AML-193 (cell line): ENCODE measurements around the gene TOM1L2.

Experiments
- DNase-seq, 2 experiments: peaks; one replicate each; lab custom pipeline; 2025; lab: John Stamatoyannopoulos, UW

Gene TOM1L2

DNA sequence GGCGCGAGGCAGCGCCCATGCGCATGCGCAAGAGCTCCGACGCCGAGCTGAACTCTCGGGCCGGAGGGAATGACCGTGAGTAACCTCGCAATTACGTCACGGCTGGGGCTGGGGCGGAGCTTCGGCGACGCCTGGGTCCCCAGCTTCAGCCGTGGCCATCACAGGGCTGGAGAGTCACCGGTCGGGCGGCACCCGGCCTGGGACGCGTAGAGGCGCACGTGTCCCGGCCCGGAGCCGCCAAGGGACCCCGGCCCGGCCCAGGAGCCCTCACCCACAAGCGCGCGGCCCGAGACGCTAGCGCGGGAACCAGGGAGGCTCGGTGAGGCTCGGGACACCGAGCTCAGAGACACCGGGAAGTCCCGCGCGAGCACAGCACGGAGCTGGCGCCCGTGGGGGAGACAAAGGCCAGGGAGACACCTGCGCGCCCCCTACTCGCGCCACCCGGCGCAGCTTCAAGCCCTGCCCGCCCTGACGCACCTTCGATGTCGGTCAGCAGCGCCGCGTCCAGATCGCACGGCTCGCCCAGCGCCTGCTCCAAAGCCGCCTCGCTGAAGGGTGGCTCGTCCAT lies 135.9 kb downstream of the TOM1L2 start:
- DNase-seq: peak; percentile 56 to 66

DNA sequence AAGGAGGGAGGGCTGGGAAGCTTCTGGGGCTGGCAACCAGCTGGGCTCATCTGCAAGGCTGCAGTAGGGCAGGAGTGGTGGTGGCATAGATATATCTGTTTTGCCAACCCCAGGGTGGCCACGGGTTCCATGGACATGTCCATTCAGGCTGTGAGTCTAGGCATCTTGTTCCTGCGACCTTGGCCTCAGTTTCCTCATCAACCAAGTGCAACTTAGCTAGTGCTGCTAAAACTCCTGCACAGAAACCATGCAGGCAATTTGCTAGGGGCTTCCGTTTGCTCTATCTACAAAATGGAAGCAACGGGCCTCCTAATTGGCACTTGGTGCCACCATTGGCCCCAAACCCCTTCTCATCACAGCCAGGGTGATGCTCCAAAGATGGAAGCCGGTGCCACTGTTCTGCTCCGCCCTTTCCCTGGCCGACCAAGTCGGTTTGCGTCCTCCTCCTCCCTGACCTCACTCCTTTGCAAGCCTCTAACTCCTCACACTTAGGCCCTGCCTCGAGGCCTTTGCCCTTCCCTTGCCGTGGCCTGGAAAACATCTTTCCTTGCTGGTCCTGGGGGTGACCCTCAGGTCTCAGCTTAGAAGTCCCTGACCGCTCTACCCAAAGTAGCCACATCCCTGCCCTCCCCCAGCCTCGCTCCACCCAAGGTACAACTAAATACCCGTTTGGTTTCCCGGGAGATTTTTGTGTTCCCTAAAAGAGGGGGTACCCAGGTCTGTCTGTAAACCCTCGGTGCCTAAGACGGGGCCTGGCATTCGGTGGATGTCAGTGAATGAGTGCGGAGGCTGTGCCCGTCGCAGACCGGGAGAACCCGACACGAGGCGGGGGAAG lies 136.6 kb downstream of the TOM1L2 start:
- no peak for DNase-seq

DNA sequence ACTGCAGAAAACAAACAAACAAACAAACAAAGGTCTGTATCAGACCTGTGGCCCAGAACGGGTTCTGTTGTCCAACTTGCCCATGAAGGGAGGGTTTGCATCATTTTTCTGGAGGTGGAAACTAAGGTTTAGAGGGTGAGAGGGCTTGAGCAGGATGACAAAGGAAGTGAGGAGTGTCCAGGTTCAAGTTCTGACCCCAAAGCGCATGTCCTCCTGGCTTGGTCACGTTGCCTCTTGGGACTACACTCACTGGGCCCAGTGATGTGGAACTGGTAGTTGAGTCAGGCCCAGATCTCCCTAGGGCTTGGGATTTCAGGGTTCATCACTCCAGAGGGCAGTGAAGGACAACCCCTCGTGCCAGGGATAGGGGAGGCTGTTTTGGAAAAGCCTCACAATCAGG lies 137.2 kb downstream of the TOM1L2 start:
- no peak for DNase-seq

DNA sequence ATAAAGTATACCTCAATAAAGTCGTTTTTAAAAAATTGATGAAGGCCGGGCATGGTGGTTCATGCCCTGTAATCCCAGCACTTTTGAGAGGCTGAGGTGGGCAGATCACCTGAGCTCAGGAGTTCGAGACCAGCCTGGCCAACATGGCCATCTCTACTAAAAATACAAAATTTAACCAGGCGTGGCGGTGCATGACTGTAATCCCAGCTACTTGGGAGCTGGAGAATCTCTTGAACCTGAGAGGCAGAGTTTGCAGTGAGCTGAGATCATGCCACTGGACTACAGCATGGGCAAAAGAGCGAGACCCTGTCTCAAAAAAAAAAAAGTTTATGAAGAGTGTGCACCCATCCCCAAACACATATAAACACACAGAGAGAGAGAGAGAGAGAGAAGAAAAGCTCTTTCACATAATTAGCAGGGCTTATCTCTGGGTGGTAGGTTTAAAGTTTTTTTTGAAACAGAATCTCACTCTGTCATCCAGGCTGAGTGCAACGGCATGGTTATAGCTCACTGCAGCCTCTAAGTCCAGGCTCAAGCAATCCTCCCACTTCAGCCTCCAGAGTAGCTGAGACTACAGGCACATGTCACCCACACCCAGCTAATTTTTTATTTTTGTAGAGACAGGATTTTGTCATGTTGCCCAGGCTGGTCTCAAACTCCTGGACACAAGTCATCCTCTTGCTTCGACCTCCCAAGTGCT lies 138.4 kb downstream of the TOM1L2 start:
- DNase-seq: no peak

DNA sequence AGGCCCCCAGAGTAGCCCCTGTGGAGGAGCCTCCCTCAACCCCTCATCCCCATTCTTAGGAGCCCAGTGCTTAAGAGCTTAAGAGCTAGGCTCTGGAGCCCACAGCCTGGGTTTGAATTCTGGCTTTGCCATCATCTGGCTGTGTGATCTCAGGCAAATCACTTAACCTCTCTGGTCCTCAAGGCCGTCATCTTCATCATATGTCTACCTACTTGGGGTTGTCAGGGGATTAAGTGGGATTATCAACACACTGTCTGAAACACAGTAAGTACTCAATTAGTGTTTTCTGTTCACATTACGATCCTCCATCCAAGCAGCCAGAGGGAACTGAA lies 140.2 kb downstream of the TOM1L2 start:
- no peak for DNase-seq

DNA sequence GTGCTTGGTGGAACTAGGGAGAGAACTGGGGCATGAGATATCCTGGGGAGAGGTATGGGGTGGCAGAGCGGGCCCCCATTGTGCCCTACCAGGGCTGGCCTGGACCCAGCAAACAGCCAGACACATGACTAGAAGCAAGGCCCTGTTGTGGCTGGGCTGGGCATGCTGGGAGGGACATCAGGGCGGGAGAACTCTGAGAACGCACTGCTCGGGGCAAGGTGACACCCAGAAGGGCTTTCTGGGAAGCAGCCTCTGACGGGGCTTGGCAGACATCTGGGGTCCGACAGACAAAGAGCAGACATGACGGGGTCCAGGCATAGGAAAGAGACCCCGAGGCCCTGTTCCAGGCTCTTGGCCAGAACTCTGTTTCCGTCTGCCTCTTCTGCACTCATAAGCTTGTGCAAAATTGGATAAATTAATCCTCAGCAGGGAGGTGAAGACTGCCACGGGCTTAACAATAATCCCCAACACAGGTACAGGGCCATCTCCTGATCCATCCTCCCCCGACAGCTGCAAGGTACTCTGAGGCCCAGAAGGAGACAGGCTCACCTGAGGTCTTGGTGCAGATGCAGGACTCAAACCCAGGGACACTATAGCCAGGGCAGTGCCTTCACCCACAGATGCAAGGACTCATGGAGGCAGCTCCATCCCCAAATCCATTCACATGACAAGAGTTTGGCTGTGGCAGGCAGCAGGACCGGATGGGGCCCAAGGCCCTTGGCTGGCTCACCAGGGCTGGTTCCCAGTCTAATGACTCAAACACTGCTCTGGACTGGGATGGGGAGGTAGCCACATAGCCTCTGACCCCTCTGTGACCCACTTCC lies 140.8 kb downstream of the TOM1L2 start:
- no peak for DNase-seq

DNA sequence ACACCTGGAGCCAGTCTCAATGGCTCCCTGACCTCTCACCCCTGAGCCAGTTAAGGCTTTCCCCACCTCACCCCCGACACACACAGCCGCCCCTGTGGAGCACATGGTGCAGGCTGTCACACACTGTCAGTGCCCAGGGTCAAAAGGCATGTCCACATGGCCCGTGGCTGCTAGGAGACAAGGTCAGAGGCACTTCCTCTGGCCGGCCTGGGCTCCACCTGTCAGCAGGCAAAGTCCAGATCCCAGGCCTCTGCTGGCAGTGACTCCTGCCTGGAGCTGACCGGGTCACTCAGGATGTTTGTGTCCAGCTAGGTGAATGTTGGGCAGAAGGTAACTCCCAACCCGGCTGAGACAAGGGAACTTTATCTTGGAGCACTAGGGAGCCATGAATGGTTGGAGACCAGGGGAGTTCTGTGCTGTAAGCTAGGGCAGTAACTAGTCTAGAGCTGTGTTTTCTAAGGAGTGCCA lies 141.4 kb downstream of the TOM1L2 start:
- no peak for DNase-seq

DNA sequence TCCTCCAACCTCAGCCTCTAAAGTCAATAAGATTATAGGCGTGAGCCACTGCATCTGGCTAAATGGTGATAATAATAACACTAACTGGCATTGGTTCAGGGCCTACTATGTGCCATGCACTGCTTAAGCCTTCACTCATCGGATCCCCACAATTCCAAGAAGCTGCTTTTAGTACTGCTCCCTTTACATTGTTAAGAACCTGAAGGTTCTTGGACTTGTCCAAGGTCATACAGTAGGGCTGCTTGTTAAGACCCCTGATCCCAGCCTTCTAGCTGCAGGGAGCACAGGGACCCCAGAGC lies 142.0 kb downstream of the TOM1L2 start:
- no peak for DNase-seq

DNA sequence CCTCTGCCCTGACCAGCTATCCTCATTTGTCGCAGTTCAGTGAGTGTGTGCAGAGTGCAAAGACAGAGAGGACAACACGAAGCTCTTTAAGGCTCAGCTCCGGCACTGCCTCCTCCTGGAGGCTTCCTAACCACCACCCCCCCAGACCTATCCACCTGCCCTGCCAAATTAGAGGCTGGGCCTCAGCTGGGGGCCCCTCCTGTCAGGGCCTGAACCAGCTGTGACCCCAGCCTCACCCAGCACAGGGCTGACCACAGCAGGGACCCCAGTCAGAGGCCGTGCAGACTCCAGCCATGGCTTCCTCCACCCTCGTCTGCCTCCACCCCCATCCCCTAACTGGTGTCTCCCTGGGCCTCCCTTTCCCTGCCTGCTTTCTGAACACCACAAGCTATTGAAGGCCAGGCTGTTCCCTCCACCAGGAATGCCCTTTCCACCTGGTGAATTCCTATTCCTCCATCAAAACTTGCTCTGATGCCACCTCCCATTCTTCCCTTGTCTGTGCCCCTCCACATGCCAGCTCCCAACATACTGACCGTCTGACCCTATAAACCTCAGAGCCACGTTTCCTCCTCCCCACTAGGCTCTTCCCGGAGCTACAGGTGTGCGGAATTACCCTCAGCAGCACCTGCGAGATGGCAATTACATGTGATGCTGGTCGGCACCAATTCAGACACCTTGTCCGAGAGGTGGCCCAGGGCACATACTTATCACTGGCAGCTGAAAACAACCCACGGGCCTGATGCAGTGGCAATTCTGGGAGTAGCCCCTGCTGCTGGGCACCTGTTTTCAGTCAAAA lies 144.2 kb downstream of the TOM1L2 start:
- no peak for DNase-seq

DNA sequence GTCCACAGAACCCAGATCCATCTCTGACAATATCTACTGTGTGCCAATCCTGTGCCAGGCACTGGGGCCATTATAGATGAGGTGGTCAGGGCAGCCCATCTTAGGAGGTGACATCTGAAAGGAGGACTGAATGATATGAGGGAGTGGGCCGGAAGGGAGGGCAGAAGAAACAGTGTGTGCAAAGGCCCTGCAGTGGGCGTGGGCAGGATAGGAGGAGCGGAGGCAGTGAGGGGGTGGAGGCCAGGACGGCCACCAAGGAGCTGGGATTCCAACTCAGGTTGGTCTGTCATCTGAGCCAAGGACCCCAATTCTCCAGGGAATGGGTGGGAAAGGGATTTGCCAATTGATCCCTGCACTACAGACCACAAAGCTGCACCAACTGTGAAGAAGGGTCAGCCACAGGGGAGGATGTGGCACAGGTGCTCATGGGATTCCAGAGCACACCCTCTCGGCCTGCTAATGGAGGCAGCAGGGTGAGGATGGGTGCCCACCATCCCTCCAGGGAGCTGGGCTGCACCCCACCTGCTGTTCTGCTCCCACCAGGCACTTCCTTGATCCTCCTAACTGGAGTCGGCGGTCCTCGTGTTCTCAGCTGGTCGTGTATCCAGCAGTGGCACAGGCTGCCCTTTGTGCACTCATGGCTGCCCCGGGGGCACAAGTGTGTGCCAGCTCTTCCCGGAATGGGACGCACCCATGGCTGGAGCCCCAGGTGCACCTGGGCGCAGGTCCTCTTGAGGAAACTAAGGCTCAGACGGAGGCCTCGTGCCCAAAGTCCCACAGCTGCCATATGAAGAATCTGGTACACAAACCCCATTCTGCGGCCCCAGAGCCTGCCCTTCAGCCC lies 145.0 kb downstream of the TOM1L2 start:
- no peak for DNase-seq

DNA sequence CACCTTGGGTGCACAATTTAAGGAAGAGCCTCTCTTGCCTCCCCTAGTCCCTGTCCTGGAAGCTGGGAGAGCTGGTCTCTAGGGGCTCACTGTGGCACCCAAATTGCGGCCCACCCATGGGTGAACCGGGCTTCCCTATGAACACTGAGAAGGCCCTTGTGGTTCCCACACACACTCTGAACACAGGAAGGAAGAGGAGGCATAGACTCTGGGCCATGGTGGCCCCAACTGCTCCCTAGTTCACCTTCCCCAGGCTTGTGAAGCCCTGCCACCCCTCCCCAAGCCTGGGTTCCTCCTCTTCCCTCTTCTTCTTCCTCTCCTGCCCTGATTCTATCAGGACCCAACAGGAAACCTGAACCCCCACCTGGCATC lies 145.9 kb downstream of the TOM1L2 start:
- no peak for DNase-seq

DNA sequence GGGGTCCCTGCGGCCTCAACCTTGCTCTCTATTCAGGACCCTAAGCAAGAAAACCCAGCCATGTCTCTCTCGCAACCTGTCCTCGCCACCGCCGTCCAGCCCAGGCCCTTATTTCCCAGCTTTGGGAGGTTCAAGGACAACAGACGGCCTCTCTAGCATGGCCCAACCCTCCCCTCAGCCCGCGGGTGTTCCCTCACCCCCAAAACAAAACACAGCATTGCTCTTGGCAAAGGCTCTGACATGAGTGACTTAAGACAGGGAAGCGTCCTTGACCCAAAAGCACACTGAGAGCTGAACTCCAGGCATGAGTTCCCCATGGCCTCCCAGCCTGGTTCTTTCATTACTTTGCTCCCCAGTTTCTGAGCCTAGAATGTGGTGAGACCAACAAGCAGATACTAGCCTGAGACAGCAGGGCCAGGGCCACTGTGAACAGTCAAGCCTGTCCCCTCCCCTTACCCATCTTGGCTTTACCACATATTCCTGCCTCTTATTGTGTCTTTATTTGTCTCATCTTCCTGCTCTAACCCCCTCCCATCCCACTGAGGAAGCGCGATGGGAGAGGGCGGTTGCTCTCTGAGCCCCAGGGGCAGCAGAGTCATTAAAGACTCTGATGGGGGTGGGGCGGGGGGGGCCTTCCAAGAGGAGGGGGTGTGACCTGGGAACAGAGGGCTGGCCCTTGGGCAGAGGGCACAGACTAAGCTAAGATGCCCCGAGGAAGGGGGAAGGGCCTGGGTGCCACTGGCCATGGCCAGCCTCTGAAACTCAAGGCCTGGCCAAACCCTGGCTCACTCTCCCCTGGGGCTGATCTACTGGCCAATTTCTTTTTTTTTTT lies 147.2 kb downstream of the TOM1L2 start:
- no peak for DNase-seq

DNA sequence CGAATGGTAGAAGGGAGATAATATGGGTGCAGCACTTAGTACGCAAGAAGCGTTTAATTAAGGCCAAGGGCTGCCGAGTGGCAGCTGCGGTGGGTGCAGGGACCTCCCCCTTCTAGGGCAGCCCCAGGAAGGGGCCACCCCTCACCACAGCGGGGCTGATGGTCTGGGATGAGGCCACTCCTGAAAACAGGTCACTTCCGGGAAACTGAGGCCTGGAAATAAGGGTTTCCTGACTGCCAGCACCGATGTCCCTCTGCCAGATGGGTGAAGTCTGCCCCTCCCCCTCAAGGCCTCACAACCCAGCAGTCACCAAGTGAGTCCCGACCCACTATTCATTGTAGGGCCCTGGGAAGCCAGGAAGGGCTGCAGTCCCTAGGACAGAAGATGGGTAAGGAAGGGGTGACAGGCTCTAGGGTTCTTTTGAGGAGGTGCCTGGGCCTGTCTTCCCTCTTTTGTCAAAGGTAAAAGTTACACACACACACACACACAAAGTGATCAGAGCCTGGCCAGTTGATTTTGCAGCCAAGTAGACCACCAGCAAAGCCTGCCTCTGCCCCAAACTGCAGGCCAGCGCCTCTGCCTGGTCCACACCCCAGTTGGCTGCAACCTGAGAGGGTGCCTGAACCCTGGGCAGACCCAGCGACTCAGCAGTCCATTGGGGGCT lies 147.9 kb downstream of the TOM1L2 start:
- DNase-seq: no peak

DNA sequence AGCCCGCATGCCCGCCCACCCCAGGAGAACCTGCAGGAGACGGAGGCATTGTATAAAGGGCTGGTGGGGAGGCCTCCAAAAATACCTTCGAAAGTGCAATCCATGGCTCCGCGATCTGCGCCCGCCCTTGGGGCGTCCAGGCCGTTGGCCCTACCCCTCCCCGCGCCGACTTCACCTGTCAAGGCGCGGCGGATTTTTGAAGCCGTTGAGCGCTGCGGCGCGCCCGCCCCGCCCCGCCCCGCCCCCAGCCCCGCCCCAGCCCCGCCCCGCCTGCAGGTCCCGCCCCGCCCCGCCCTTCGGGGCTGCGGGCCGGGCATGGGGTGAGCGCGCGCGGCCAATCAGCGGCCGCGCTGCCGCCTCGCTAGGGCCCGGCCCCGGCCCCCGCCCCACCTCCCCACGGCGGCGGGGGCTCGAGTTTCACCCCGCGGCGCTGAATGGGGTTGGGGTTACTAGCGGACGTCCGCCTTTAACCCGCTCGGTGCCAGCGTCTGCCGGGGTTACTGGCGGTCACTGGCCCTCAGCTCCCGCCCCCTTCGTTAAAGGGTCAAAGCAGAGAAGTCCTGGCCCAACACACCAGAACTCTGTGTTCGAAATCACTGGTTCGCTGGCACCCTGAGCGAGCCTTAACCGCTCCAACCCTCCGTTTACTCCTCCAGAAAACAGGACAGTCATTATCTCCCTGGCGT lies 148.6 kb downstream of the TOM1L2 start:
- peak; percentile 30 to 50 for DNase-seq

DNA sequence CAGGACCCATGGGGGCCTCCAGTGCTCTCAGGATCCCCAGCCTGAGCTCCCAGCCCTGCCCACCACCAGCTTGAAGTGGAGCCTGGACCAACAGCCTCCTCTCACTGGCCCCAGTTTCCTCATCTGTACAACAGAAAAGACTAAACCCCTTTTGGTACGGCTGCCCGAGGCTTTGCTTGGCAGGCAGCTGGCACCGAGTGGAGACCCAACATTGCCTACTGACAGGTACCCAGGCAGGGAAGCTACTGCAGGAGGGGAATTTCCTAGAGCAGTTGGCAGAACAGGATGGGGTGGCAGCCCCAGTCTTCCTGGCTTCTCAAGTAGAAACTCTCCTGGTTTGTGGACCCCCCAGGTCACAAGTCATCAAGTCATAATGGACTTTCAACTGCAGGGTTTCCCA lies 149.6 kb downstream of the TOM1L2 start:
- no peak for DNase-seq

DNA sequence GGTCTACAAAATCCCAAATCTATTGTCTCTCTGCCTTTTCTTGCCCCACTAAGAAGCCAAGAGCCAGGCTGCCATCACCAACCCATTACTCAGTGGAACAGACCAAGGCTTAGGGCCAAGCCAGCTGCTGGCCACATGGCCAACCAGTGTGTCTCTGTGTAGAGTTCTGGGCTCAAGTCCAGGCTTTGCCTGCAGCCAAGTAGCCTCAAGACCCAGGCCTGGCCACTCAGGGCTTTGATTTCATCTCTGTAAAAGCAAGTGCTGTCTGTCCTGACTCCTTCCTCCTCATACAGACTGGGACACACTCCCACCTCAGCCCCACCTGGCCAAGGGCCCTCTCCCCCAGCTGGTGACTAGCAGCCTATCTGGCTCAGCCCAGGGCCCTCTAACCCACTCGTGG lies 150.0 kb downstream of the TOM1L2 start:
- no peak for DNase-seq

DNA sequence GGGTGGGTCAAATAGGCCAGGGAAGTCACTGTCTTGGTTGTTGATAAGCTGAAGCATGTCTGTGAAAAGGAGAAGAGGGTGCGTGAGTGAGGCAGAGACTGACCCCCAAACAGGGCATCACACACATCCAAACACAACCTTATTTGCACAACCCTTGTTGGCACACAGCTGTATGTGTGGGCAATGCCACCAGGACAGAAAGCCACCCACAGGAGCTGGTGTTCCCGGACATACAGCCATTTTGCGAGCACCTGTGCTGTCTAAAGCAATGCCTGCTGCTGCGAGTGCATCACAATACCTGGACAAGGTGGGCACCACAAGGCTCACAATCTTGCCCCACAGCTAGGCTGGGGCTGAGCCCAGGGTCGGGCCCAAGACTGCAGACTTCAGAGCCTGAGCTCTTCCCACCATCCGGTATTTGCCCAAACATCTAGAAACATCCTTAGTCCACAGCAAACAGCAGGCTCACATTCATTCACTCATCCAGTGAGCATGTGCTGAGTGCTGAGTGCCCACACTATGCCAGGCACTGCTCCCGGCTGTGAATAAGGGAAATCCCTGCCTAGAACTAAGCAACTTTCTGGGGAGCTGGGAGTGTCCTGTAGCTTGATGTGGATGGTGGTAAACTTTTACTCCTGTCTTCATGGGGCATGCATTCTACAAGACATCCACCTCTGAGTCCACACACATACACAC lies 151.6 kb downstream of the TOM1L2 start:
- DNase-seq: no peak

DNA sequence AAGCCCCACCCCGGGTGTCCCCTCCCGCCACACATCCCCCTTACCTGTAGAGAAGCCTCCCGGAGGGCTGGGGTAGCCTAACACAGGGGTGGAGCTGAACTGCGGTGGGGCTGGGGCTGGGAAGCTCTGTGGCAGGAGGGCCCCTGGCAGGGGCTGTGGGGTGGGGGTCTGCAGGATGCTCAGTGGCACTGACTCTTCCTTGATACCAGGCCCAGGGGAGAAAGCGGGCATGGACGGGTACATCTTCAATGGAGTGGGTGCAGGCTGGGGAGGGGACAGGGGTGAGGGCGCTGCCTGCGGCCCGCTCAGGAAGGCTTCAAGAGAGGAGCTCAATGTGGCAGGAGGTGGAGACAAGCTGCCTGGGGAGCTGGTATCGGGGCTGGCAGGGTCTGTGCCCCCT lies 152.2 kb downstream of the TOM1L2 start:
- DNase-seq: no peak
